ENCODE measurements around the gene TRPM4. TPM values are rescaled to one million over a fixed set of nuclear protein-coding genes. Genes with fewer than 3 reads are reported as not detected.

The TRPM4 gene
- total and polyA plus RNA-seq, 2 of the 13 experiments (the other 11 are each of a cell fraction or from before 2014, with no cell fraction given), result 1.9 to 4.3 TPM

DNA sequence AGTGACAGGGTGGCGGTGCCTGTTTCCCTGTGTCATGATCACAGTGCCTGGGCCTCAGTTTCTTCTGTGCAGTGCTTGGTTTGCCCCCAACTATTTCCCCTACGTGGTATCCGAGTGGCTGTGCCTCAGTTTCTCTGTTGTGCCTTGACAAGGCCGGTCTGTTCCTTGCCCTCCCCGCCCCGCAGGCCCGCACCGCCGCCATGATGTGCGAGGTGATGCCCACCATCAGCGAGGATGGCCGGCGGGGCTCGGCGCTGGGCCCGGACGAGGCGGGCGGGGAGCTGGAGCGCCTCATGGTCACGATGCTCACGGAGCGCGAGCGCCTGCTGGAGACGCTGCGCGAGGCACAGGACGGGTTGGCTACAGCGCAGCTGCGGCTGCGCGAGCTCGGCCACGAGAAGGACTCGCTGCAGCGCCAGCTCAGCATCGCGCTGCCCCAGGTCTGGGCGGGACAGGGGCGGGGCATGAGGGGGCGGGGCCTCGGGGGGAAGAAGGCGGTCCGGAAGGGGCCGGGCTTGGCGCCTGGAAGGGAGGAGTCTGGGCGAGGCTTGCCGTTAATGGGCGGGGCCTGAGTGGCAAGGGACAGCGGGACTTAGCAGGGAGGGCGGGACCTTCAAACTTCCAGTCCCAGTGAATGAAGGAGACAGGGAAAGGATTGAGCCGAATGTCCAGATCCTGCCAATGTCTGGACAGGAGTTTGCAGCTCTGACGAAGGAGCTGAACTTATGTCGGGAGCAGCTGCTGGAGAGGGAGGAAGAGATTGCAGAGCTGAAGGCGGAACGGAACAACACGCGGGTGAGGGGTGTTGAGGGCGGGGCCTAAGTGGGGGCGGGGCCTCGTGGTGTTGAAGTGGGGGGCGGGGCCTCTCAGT, 29.7 kb upstream of the TRPM4 start (continued):
- TF ChIP-seq, protein P1, sequence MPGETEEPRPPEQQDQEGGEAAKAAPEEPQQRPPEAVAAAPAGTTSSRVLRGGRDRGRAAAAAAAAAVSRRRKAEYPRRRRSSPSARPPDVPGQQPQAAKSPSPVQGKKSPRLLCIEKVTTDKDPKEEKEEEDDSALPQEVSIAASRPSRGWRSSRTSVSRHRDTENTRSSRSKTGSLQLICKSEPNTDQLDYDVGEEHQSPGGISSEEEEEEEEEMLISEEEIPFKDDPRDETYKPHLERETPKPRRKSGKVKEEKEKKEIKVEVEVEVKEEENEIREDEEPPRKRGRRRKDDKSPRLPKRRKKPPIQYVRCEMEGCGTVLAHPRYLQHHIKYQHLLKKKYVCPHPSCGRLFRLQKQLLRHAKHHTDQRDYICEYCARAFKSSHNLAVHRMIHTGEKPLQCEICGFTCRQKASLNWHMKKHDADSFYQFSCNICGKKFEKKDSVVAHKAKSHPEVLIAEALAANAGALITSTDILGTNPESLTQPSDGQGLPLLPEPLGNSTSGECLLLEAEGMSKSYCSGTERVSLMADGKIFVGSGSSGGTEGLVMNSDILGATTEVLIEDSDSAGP (CRISPR knock-in tag; IDR thresholded peaks at IDR 0.05; ENCODE audit: borderline replicate concordance), result peak; percentile 93
- TF ChIP-seq NFE2L2 (IDR thresholded peaks at IDR 0.05; ENCODE audit: low read length), result no peak
- no peak for TF ChIP-seq GTF3A (CRISPR knock-in tag; conservative IDR thresholded peaks at IDR 0.05)
- TF ChIP-seq CC2D1A (CRISPR knock-in tag; IDR thresholded peaks at IDR 0.05), result peak; percentile 99
- peak; percentile 42; the same call in 1 of the 2 replicates for TF ChIP-seq ZNF737 (CRISPR knock-in tag; IDR thresholded peaks at IDR 0.05; ENCODE audit: borderline replicate concordance)
- peak; percentile 98 for TF ChIP-seq KLF13 (CRISPR knock-in tag; IDR thresholded peaks at IDR 0.05)
- TF ChIP-seq HOXD1 (CRISPR knock-in tag; IDR thresholded peaks at IDR 0.05), result peak; percentile 97
- TF ChIP-seq, protein P2, sequence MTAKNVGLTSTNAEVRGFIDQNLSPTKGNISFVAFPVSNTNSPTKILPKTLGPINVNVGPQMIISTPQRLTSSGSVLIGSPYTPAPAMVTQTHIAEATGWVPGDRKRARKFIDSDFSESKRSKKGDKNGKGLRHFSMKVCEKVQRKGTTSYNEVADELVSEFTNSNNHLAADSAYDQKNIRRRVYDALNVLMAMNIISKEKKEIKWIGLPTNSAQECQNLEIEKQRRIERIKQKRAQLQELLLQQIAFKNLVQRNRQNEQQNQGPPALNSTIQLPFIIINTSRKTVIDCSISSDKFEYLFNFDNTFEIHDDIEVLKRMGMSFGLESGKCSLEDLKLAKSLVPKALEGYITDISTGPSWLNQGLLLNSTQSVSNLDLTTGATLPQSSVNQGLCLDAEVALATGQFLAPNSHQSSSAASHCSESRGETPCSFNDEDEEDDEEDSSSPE (CRISPR knock-in tag; IDR thresholded peaks at IDR 0.05), result peak; percentile 95
- TF ChIP-seq ZMYM4 (CRISPR knock-in tag; IDR thresholded peaks at IDR 0.05), result peak; percentile 86
- TF ChIP-seq, protein P3, sequence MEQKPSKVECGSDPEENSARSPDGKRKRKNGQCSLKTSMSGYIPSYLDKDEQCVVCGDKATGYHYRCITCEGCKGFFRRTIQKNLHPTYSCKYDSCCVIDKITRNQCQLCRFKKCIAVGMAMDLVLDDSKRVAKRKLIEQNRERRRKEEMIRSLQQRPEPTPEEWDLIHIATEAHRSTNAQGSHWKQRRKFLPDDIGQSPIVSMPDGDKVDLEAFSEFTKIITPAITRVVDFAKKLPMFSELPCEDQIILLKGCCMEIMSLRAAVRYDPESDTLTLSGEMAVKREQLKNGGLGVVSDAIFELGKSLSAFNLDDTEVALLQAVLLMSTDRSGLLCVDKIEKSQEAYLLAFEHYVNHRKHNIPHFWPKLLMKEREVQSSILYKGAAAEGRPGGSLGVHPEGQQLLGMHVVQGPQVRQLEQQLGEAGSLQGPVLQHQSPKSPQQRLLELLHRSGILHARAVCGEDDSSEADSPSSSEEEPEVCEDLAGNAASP (CRISPR knock-in tag; IDR thresholded peaks at IDR 0.05; ENCODE audit: borderline replicate concordance), result peak; percentile 78; the same call in 1 of the 2 replicates
- peak; percentile 99 for TF ChIP-seq KLF6 (CRISPR knock-in tag; IDR thresholded peaks at IDR 0.05)
- peak; percentile 66 for TF ChIP-seq PHF20 (CRISPR knock-in tag; IDR thresholded peaks at IDR 0.05)
- peak; percentile 83 for TF ChIP-seq CAMTA2 (CRISPR knock-in tag; IDR thresholded peaks at IDR 0.05; ENCODE audit: borderline replicate concordance)
- no peak for TF ChIP-seq KAT2B (IDR thresholded peaks at IDR 0.05; ENCODE audit: borderline replicate concordance, low read depth, low read length)
- TF ChIP-seq ZEB1 (IDR thresholded peaks at IDR 0.05; ENCODE audit: insufficient replicate concordance, low read depth), result no peak
- TF ChIP-seq HMG20B (CRISPR knock-in tag; conservative IDR thresholded peaks at IDR 0.05), result peak; percentile 87
- peak; percentile 100 for TF ChIP-seq ZNF782 (CRISPR knock-in tag; IDR thresholded peaks at IDR 0.05; ENCODE audit: borderline replicate concordance)
- TF ChIP-seq, protein P4, sequence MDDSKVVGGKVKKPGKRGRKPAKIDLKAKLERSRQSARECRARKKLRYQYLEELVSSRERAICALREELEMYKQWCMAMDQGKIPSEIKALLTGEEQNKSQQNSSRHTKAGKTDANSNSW (CRISPR knock-in tag; IDR thresholded peaks at IDR 0.05; ENCODE audit: borderline replicate concordance), result peak; percentile 100
- peak; percentile 100 for TF ChIP-seq ATF7-NPFF (CRISPR knock-in tag; IDR thresholded peaks at IDR 0.05; ENCODE audit: low read depth)
- TF ChIP-seq ZNF83 (CRISPR knock-in tag; IDR thresholded peaks at IDR 0.05; ENCODE audit: borderline replicate concordance), result peak; percentile 99
- peak; percentile 100 for TF ChIP-seq TMF1 (CRISPR knock-in tag; IDR thresholded peaks at IDR 0.05; ENCODE audit: low read depth)
- peak; percentile 97 for TF ChIP-seq ZNF878 (CRISPR knock-in tag; IDR thresholded peaks at IDR 0.05)
- TF ChIP-seq ZNF550 (CRISPR knock-in tag; IDR thresholded peaks at IDR 0.05; ENCODE audit: borderline replicate concordance), result peak; percentile 92; the same call in 1 of the 2 replicates
- TF ChIP-seq SRF (IDR thresholded peaks at IDR 0.05; ENCODE audit: low read depth, low read length), result no peak
- TF ChIP-seq SMC3 (IDR thresholded peaks at IDR 0.05; ENCODE audit: low read length), result no peak
- peak; percentile 88; the same call in 1 of the 2 replicates for TF ChIP-seq ZNF660 (CRISPR knock-in tag; IDR thresholded peaks at IDR 0.05; ENCODE audit: borderline replicate concordance, low read depth)

Measured in HepG2 (cell line).